Hepatocyte (in vitro differentiated cells): Measurements from ENCODE around the gene GDPD5. TPM values are rescaled to one million over a fixed set of nuclear protein-coding genes. Genes with fewer than 3 reads are reported as not detected.

Experiments used
- DNase-seq: peaks from one replicate; pipeline ENCODE4 v3.0.0-alpha.2; 2016; ENCODE audit warnings: low spot score
- H2AFZ ChIP-seq: fragments of 200-600 bp; sonication (generic); 2 replicates; pipeline ENCODE4 v1.6.0; 2016; ENCODE audit warnings: antibody characterized with exemption, mild to moderate bottlenecking
- H3K27ac ChIP-seq: fragments of 200-600 bp; sonication (generic); 2 replicates; pipeline ENCODE4 v1.5.1; 2016; ENCODE audit warnings: mild to moderate bottlenecking
- H3K27me3 ChIP-seq: fragments of 200-600 bp; sonication (generic); 2 replicates; pipeline ENCODE4 v1.6.1; 2016
- H3K36me3 ChIP-seq: fragments of 200-600 bp; sonication (generic); replicated peaks from 2 replicates; pipeline ENCODE4 v1.5.1; 2016; ENCODE audit warnings: low read depth; ENCODE audit not compliant: insufficient read depth
- H3K4me1 ChIP-seq: fragments of 200-600 bp; sonication (generic); 2 replicates; pipeline ENCODE4 v1.5.1; 2016; ENCODE audit warnings: mild to moderate bottlenecking, moderate library complexity; ENCODE audit not compliant: insufficient read depth
- H3K4me2 ChIP-seq: fragments of 200-600 bp; sonication (generic); 2 replicates; pipeline ENCODE4 v1.6.0; 2016
- H3K4me3 ChIP-seq: fragments of 200-600 bp; sonication (generic); 2 replicates; pipeline ENCODE4 v1.5.1; 2016; ENCODE audit warnings: mild to moderate bottlenecking
- H3K79me2 ChIP-seq: fragments of 200-600 bp; sonication (generic); 2 replicates; pipeline ENCODE4 v1.6.0; 2017; ENCODE audit warnings: mild to moderate bottlenecking
- H3K9me2 ChIP-seq: fragments of 200-600 bp; sonication (generic); replicated peaks from 2 replicates; pipeline ENCODE4 v1.6.0; 2017; ENCODE audit warnings: mild to moderate bottlenecking; ENCODE audit not compliant: insufficient read depth
- H3K9me3 ChIP-seq: fragments of 200-600 bp; sonication (generic); 2 replicates; pipeline ENCODE4 v1.5.1; 2016; ENCODE audit warnings: low read depth, mild to moderate bottlenecking
- H4K20me1 ChIP-seq: fragments of 200-600 bp; sonication (generic); 2 replicates; pipeline ENCODE4 v1.6.0; 2016; ENCODE audit warnings: mild to moderate bottlenecking; ENCODE audit not compliant: insufficient read depth, poor library complexity, severe bottlenecking
- CTCF ChIP-seq: fragments of 200-600 bp; sonication (generic); IDR thresholded peaks from 2 replicates; pipeline ENCODE4 v1.5.1; 2016; ENCODE audit warnings: antibody characterized with exemption, mild to moderate bottlenecking; ENCODE audit not compliant: poor library complexity
- EZH2 ChIP-seq: fragments of 200-600 bp; sonication (generic); IDR thresholded peaks from 2 replicates; pipeline ENCODE4 v1.6.1; 2016; ENCODE audit warnings: antibody characterized with exemption, mild to moderate bottlenecking, borderline replicate concordance
- EZH2phosphoT487 ChIP-seq: fragments of 200-600 bp; sonication (generic); IDR thresholded peaks from one replicate; pipeline ENCODE4 v1.6.1; 2018; ENCODE audit warnings: antibody characterized with exemption, mild to moderate bottlenecking, low read depth, moderate library complexity; ENCODE audit not compliant: unreplicated experiment, severe bottlenecking
- WGBS: methylation state at CpG from one replicate; pipeline ENCODE4 v1.1.6; 2016; ENCODE audit warnings: low lambda C conversion rate; ENCODE audit errors: missing lambda C conversion rate; 5-methylcytosine and 5-hydroxymethylcytosine counted together
- polyA plus RNA-seq: library from polyadenylated mRNA; unstranded; fragments of >200 nt; fragmentation: Nextera tagmentation; extraction: Ambion mirVana; gene quantifications from 2 replicates; pipeline ENCODE4 v1.2.1, GENCODE V29; 2016
- total RNA-seq: library from RNA; depleted of rRNA; stranded (reverse); fragments of >200 nt; gene quantifications from 2 replicates; pipeline ENCODE4 v1.2.3, GENCODE V29; 2014

Gene GDPD5
- total and polyA plus RNA-seq, 2 experiments from 2014 or later, result 5.2 to 8.9 TPM

- 89% methylated on average over 15 of the region's 15 CpGs for WGBS
- H3K79me2 ChIP-seq, result no peaks in the 10 kb centered on the region
- no peak overlapping the region for H3K4me3 ChIP-seq
- H3K4me2 ChIP-seq, result no peak overlapping the region
- no peaks in the 10 kb centered on the region for H3K9me3 ChIP-seq
- H4K20me1 ChIP-seq, result no peaks in the 10 kb centered on the region
- DNase-seq, result no peak
- no peaks in the 10 kb centered on the region for H3K27me3 ChIP-seq
- TF ChIP-seq EZH2, result no peak
- no peak for TF ChIP-seq EZH2phosphoT487
- no peak for TF ChIP-seq CTCF
- H3K27ac ChIP-seq, result no peak overlapping the region
- no peaks in the 10 kb centered on the region for H3K4me1 ChIP-seq
- H3K9me2 ChIP-seq, result no peaks in the 10 kb centered on the region
- no peak overlapping the region for H2AFZ ChIP-seq
- H3K36me3 ChIP-seq, result no peaks in the 10 kb centered on the region
Observed at GRCh38 chr11:75442161-75442885, 83.4 kb downstream of the GDPD5 start.

GRCh38 chr11:75441804-75442132 is 84.0 kb downstream of the GDPD5 start:
- no peak overlapping the region for H3K4me3 ChIP-seq
- 83% methylated on average over 7 of the region's 7 CpGs for WGBS
- H3K4me1 ChIP-seq, result no peaks in the 10 kb centered on the region
- H3K36me3 ChIP-seq, result no peaks in the 10 kb centered on the region
- H3K79me2 ChIP-seq, result no peaks in the 10 kb centered on the region
- no peak for DNase-seq
- H3K9me2 ChIP-seq, result no peaks in the 10 kb centered on the region
- H2AFZ ChIP-seq, result no peak overlapping the region
- no peak overlapping the region for H3K4me2 ChIP-seq
- H3K27me3 ChIP-seq, result no peaks in the 10 kb centered on the region
- TF ChIP-seq EZH2, result no peak
- TF ChIP-seq EZH2phosphoT487, result no peak
- TF ChIP-seq CTCF, result no peak
- no peaks in the 10 kb centered on the region for H3K9me3 ChIP-seq
- H4K20me1 ChIP-seq, result no peaks in the 10 kb centered on the region
- H3K27ac ChIP-seq, result no peak overlapping the region

- 87% methylated on average over 23 of the region's 27 CpGs for WGBS
- DNase-seq, result no peak
- Histone ChIP-seq H3K4me1 (no peaks in the 10 kb centered on the region), H3K36me3 (no peaks in the 10 kb centered on the region), H2AFZ (no peak overlapping the region), H3K27me3 (no peaks in the 10 kb centered on the region), H4K20me1 (no peaks in the 10 kb centered on the region), H3K79me2 (no peaks in the 10 kb centered on the region), H3K27ac (no peak overlapping the region), H3K4me2 (no peak overlapping the region), H3K9me3 (no peaks in the 10 kb centered on the region), H3K9me2 (no peaks in the 10 kb centered on the region), H3K4me3 (no peak overlapping the region)
- TF ChIP-seq CTCF (no peak), EZH2phosphoT487 (no peak), EZH2 (no peak)
Observed at GRCh38 chr11:75440960-75441803, 84.6 kb downstream of the GDPD5 start.
